HG03378 (cell line): ENCODE data around the gene NUDT22.

Source experiments
- ATAC-seq: cut with Tn5 transposase; IDR thresholded peaks from one replicate; pipeline ENCODE4 v1.9.1; 2021; ENCODE audit warnings: mild to moderate bottlenecking, moderate library complexity; ENCODE audit not compliant: unreplicated experiment

Gene NUDT22

GRCh38 chr11:64268025-64268892 is 42.2 kb downstream of the NUDT22 start:
- no peak for ATAC-seq

GRCh38 chr11:64268893-64269539 is 42.9 kb downstream of the NUDT22 start:
- peak; percentile 10 for ATAC-seq

- peak; percentile 76 for ATAC-seq
Observed at GRCh38 chr11:64269540-64270220, 43.6 kb downstream of the NUDT22 start.

- no peak for ATAC-seq
Observed at GRCh38 chr11:64275031-64275800, 49.1 kb downstream of the NUDT22 start.

GRCh38 chr11:64275841-64276240 is 49.8 kb downstream of the NUDT22 start:
- ATAC-seq: no peak

GRCh38 chr11:64276653-64277431 is 50.8 kb downstream of the NUDT22 start:
- ATAC-seq: no peak

- no peak for ATAC-seq
Observed at GRCh38 chr11:64278576-64279190, 52.6 kb downstream of the NUDT22 start.
